T-cell (primary cell): ENCODE data around the gene RASSF3. TPM values are rescaled to one million over a fixed set of nuclear protein-coding genes. Genes with fewer than 3 reads are reported as not detected.

Source experiments
- ATAC-seq, 4 experiments: fragments of 200-7000 bp in 3 of 4; fragments of 150-1000 bp in 1 of 4; cut with Tn5 transposase; replicated peaks in 1 of 4; 1 replicate in 3 of 4; 2 replicates in 1 of 4; pipeline ENCODE4 v1.10.0; 2021; ENCODE audit warnings: moderate library complexity in 3 of 4, mild to moderate bottlenecking in 2 of 4, moderate number of reproducible peaks in 1 of 4
- CTCF ChIA-PET, 2 donors: fragments of 300-600 bp; sonication (Branson Sonifier 250); formaldehyde crosslinking; loops; one replicate each; lab custom pipeline; 2022; ENCODE audit warnings: antibody characterized with exemption in 2 of 2; lab: Charles Lee
- POLR2A ChIA-PET, 2 donors: fragments of 300-600 bp; sonication (Branson Sonifier 250); formaldehyde crosslinking; loops; one replicate each; lab custom pipeline; 2022; ENCODE audit warnings: antibody characterized with exemption in 2 of 2; lab: Charles Lee
- DNase-seq, 35 experiments: peaks; one replicate each; pipeline versions ENCODE4 v3.0.0 to v3.0.0-alpha.2; 2013 to 2023
- H3K27ac ChIP-seq: one replicate; pipeline ENCODE4 v1.5.1; 2013; ENCODE audit warnings: low read length
- H3K27me3 ChIP-seq, 2 experiments: replicated peaks in 1 of 2; 1 replicate in 1 of 2; 2 replicates in 1 of 2; pipeline versions ENCODE4 v1.6.1 to v1.7.0; 2013; ENCODE audit warnings: low read length in 1 of 2, mixed read lengths in 1 of 2; ENCODE audit not compliant: control insufficient read depth in 2 of 2, insufficient read depth in 2 of 2; ENCODE audit errors: extremely low read depth in 1 of 2
- H3K36me3 ChIP-seq, 2 donors: 1 replicate in 1 of 2; 2 replicates in 1 of 2; pipeline versions ENCODE4 v1.6.1 to v1.7.0; 2013; ENCODE audit warnings: low read length in 1 of 2; ENCODE audit not compliant: control insufficient read depth in 2 of 2, insufficient read depth in 1 of 2; ENCODE audit errors: extremely low read depth in 1 of 2
- H3K4me1 ChIP-seq, 2 experiments: 1 replicate in 1 of 2; 2 replicates in 1 of 2; pipeline versions ENCODE4 v1.6.1 to v1.7.0; 2013; ENCODE audit warnings: low read length in 2 of 2, mixed read lengths in 1 of 2; ENCODE audit not compliant: insufficient read depth in 2 of 2, control insufficient read depth in 1 of 2; ENCODE audit errors: extremely low read depth in 1 of 2
- H3K4me3 ChIP-seq, 2 donors: 1 replicate in 1 of 2; 2 replicates in 1 of 2; pipeline versions ENCODE4 v1.5.1 to v1.7.0; 2013; ENCODE audit warnings: mild to moderate bottlenecking in 2 of 2, low read length in 1 of 2, moderate library complexity in 1 of 2; ENCODE audit not compliant: control insufficient read depth in 1 of 2; ENCODE audit errors: extremely low read depth in 1 of 2
- H3K9me3 ChIP-seq: 2 replicates; pipeline ENCODE4 v1.7.0; 2013
- H3K27ac Mint-ChIP-seq, 2 donors: one replicate each; pipeline ENCODE4 v1.8.0; 2020 to 2021; ENCODE audit warnings: mild to moderate bottlenecking in 2 of 2, mixed read lengths in 2 of 2
- H3K27me3 Mint-ChIP-seq, 2 donors: one replicate each; pipeline ENCODE4 v1.8.0; 2021 to 2022; ENCODE audit warnings: mixed read lengths in 2 of 2
- H3K36me3 Mint-ChIP-seq: one replicate; pipeline ENCODE4 v1.8.0; 2021; ENCODE audit warnings: mixed read lengths
- H3K4me1 Mint-ChIP-seq, 3 donors: one replicate each; pipeline ENCODE4 v1.8.0; 2020 to 2022; ENCODE audit warnings: mixed read lengths in 3 of 3, mild to moderate bottlenecking in 1 of 3
- H3K4me3 Mint-ChIP-seq, 3 donors: one replicate each; pipeline ENCODE4 v1.8.0; 2020 to 2022; ENCODE audit warnings: mild to moderate bottlenecking in 3 of 3, mixed read lengths in 3 of 3, moderate library complexity in 3 of 3
- H3K9me3 Mint-ChIP-seq, 3 donors: one replicate each; pipeline ENCODE4 v1.8.0; 2020 to 2022; ENCODE audit warnings: mixed read lengths in 3 of 3
- WGBS: methylation state at CpG from one replicate; pipeline ENCODE4 v1.1.5; 2013; ENCODE audit warnings: missing lambda C conversion rate; ENCODE audit not compliant: insufficient coverage; 5-methylcytosine and 5-hydroxymethylcytosine counted together
- total RNA-seq, 35 experiments: library from RNA in 6 of 35; stranded (reverse) in 6 of 35; fragments of 120-200 nt in 1 of 35; gene quantifications; one replicate each; pipeline versions ENCODE4 v1.2.1 to v1.2.4 and lab custom pipeline; 2013 to 2026

Gene RASSF3
- total RNA-seq, 5 donors from 2014 or later (not counting 1 experiment from before 2014, with no cell fraction given), result 113 to 167 (median 149) TPM

DNA sequence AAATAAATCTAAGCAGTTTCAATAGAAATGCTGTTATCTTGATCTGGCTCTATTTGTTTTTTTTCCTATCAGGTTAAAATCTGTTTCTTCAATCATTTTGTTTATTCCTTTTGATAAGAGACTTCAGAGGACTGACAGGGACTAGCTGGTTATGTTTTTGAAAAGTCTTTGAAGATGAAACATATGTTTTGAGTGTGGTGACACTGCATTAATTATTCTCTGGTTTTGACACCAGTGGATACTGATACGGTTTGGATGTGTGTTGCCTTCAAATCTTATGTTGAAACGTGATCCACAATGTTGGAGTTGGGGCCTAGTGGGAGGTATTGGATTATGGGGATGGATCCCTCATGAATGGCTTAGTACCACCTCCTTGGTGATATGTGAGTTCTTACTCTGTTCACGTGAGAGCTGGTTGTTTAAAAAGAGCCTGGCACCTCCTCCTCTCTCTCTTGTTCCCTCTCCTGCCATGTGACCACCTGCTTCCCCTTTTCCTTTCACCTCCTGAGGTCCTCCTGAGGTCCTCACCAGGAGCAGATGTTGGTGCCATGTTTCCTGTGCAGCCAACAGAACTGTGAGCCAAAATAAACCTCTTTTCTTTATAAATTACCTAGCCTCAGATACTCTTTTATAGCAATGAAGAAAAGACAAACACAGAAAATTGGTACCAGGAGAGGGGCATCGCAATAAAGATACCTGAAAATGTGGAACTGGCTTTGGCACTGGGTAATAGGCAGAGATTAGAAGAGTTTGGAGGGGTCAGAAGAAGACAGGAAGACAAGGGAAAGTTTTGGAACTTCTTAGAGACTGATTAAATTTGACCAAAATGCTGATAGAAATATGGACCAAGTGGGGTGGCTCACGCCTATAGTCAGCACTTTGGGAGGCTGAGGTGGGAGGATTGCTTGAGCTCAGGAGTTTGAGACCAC, 23.0 kb downstream of the RASSF3 start:
- peaks cover 2 to 16% (median 6%) of the 10 kb centered on the region in 3 donors for H3K9me3 Mint-ChIP-seq
- Histone ChIP-seq H3K27ac (no peak overlapping the region), H3K9me3 (no peaks in the 10 kb centered on the region), H3K36me3 (peaks cover 0 to 27% of the 10 kb centered on the region in 2 donors), H3K4me1 (peaks cover 16 to 79% of the 10 kb centered on the region in 2 experiments), H3K27me3 (no peaks in the 10 kb centered on the region), H3K4me3 (no peak overlapping the region)
- H3K4me1 Mint-ChIP-seq, result peaks cover 69 to 89% (median 85%) of the 10 kb centered on the region in 3 donors
- ChIA-PET POLR2A (interaction anchor here (0.6 to 1.1 kb wide), 6 partner anchors 9 to 27 kb away, joined by 3 to 4 read pairs (median 4); no protein-coding TSS in a partner anchor), CTCF (interaction anchor here (0.6 to 1.0 kb wide), 7 partner anchors 17 to 397 kb away, joined by 3 to 5 read pairs (median 3); no protein-coding TSS in a partner anchor)
- H3K27me3 Mint-ChIP-seq, result no peaks in the 10 kb centered on the region
- 87% methylated on average over 3 of the region's 5 CpGs for WGBS
- no peak for DNase-seq
- H3K27ac Mint-ChIP-seq, result peak overlapping the region; percentile 71 to 80
- peaks cover 46% of the 10 kb centered on the region for H3K36me3 Mint-ChIP-seq
- H3K4me3 Mint-ChIP-seq, result peak overlapping the region in 2 of 3 donors; percentile 25 to 65
- peak; percentile 9 to 20 (median 14) for ATAC-seq

DNA sequence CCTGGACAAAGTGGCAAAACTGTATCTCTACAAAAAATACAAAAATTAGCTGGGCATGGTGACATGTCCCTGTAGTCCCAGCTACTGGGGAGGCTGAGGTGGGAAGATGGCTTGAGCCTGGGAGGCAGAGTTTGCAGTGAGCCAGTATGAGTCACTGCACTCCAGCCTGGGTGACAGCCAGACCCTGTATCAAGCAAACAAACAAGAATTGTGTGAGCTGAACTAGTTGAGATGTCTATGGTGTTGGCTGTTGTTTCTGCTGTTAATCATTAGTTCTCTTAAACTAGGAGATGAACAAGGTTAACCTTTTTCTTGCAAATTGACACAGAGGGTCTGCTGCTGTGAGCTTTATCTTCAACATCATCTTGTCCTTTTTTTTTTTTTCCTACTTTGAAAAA, 23.6 kb downstream of the RASSF3 start:
- H3K4me3 Mint-ChIP-seq, result peak overlapping the region in 2 of 3 donors; percentile 21 to 65
- no peaks in the 10 kb centered on the region for H3K27me3 ChIP-seq
- H3K9me3 Mint-ChIP-seq, result peaks cover 2 to 16% (median 6%) of the 10 kb centered on the region in 3 donors
- ChIA-PET POLR2A (interaction anchor here (0.5 to 1.1 kb wide), 6 partner anchors 9 to 1632 kb away, joined by 3 to 8 read pairs (median 4); no protein-coding TSS in a partner anchor), CTCF (interaction anchor here (0.6 to 1.2 kb wide), 5 partner anchors 17 to 56 kb away, joined by 3 to 5 read pairs (median 4); partner anchors contain the start of gene RASSF3 (in 1 of the 2))
- peak in 4 of 35 experiments; percentile 31 to 51 (median 42) for DNase-seq
- peaks cover 51% of the 10 kb centered on the region for H3K36me3 Mint-ChIP-seq
- H3K27ac Mint-ChIP-seq, result peak overlapping the region; percentile 71 to 80
- no peaks in the 10 kb centered on the region for H3K27me3 Mint-ChIP-seq
- H3K36me3 ChIP-seq, result peaks cover 0 to 27% of the 10 kb centered on the region in 2 donors
- H3K4me1 Mint-ChIP-seq, result peaks cover 75 to 90% (median 87%) of the 10 kb centered on the region in 3 donors
- H3K27ac ChIP-seq, result peak overlapping the region; percentile 41
- H3K9me3 ChIP-seq, result no peaks in the 10 kb centered on the region
- no peak overlapping the region for H3K4me3 ChIP-seq
- ATAC-seq, result peak; percentile 42 to 88 (median 60)
- peaks cover 16 to 80% of the 10 kb centered on the region in 2 experiments for H3K4me1 ChIP-seq

DNA sequence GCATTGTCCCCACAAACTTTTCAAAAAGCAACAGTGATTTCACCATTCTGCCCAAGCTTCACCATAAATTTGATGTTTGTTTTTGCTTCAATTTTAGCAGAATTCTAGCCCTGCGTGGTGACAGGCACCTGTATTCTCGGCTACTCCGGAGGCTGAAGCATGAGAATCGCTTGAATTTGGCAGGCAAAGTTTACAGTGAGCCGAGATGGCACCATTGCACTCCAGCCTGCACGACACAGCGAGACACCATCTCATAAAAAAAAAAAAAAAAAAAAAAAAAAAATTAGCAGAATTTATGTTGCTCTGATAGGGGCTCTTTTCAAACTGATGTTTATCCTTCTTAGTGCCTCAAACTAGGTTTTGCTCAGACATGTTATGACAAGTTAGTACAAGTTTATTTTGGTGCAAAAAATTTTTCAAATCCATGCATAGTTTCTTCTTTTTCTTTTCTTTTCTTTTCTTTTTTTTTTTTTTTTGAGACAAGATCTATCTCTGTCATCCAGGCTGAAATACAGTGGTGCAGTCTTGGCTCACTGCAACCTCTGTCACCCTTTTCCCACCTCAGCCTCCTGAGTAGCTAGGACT, 24.3 kb downstream of the RASSF3 start:
- POLR2A ChIA-PET, result interaction anchor here (0.5 to 1.1 kb wide), 5 partner anchors 8 to 1633 kb away, joined by 3 to 8 read pairs (median 4); no protein-coding TSS in a partner anchor
- peak overlapping the region in 2 of 3 donors; percentile 21 to 27 for H3K4me3 Mint-ChIP-seq
- Histone ChIP-seq H3K4me1 (peaks cover 20 to 75% of the 10 kb centered on the region in 2 experiments), H3K9me3 (no peaks in the 10 kb centered on the region), H3K36me3 (peaks cover 0 to 23% of the 10 kb centered on the region in 2 donors), H3K27ac (peak overlapping the region; percentile 41), H3K27me3 (no peaks in the 10 kb centered on the region), H3K4me3 (no peak overlapping the region)
- WGBS, result no CpG with 5 or more reads among the region's 7 CpGs
- peak overlapping the region; percentile 73 to 80 for H3K27ac Mint-ChIP-seq
- peaks cover 79 to 92% (median 90%) of the 10 kb centered on the region in 3 donors for H3K4me1 Mint-ChIP-seq
- no peaks in the 10 kb centered on the region for H3K27me3 Mint-ChIP-seq
- ATAC-seq, result no peak
- peaks cover 51% of the 10 kb centered on the region for H3K36me3 Mint-ChIP-seq
- peaks cover 2 to 16% (median 6%) of the 10 kb centered on the region in 3 donors for H3K9me3 Mint-ChIP-seq
- no peak for DNase-seq
- CTCF ChIA-PET, result interaction anchor here (0.6 to 1.2 kb wide), 3 partner anchors 24 to 44 kb away, joined by 3 to 5 read pairs (median 4); partner anchors contain the start of gene RASSF3 (in 1 of the 2)

DNA sequence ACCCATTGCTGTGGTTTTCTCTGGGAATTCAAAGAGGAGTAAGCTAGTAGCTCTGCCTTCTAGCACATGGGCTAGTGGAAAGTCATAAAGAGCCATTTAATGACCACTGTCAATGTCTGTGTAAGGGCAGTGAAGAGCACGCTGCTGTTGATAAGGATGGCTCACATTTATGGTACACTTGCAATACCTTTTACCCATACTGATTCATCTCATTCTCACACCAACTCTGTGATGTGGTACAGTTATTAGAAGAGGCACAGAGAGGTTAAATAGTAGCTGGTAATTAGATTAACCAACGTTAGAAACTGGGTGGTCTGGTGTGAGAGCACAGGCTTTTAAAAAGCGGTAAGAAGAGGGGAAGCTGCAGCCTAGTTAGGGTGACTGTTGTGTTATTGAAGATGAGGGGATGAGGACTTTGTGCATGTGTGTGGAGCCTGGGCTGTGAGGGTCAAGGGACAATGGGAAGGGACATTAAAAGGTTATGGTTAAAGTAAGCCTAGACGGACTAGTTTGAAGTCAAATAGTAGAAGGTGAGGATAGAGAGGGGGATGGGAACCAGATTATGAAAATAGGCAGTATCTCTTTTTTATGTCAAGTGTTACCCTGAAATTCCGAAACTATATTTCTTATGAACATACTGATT, 25.2 kb downstream of the RASSF3 start:
- DNase-seq, result no peak
- Histone ChIP-seq H3K36me3 (peaks cover 0 to 20% of the 10 kb centered on the region in 2 donors), H3K9me3 (no peaks in the 10 kb centered on the region), H3K27me3 (no peaks in the 10 kb centered on the region), H3K27ac (no peak overlapping the region), H3K4me3 (no peak overlapping the region), H3K4me1 (peaks cover 18 to 71% of the 10 kb centered on the region in 2 experiments)
- Mint-ChIP-seq H3K9me3 (peaks cover 2 to 16% (median 6%) of the 10 kb centered on the region in 3 donors), H3K4me3 (peak overlapping the region in 2 of 3 donors; percentile 27 to 28), H3K36me3 (peaks cover 55% of the 10 kb centered on the region), H3K27ac (peak overlapping the region; percentile 73 to 74), H3K27me3 (no peaks in the 10 kb centered on the region), H3K4me1 (peaks cover 82 to 94% (median 93%) of the 10 kb centered on the region in 3 donors)
- 53% methylated on average over 2 of the region's 5 CpGs for WGBS
- CTCF ChIA-PET, result interaction anchor here in 1 of 2 donors (0.5 kb wide), 1 partner anchor 22 kb away, joined by 3 read pairs; no protein-coding TSS in a partner anchor
- POLR2A ChIA-PET, result interaction anchor here in 1 of 2 donors (0.9 kb wide), 1 partner anchor 24 kb away, joined by 3 read pairs; no protein-coding TSS in a partner anchor
- ATAC-seq, result no peak

DNA sequence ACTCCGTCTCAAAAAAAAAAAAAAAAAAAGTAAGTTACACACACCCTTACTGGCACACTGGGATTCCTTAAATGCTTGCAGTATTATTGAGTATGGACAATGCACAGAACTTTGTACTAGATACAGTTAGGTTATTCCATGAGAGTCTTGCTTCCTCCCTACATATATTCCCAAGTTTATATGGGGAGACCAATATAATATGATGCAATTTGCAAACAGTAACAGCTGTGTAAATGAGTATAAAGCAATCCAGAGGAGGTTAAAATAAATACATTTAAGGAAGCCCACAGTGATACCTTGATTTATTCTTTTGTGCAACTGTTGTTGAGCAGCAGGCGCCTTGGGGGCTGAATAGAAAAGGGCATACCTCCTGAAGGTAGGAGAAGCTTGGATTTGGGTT, 26.6 kb downstream of the RASSF3 start:
- Mint-ChIP-seq H3K27me3 (no peaks in the 10 kb centered on the region), H3K4me3 (peak overlapping the region in 2 of 3 donors; percentile 6 to 35), H3K27ac (peak overlapping the region; percentile 65 to 77), H3K9me3 (peaks cover 2 to 15% (median 6%) of the 10 kb centered on the region in 3 donors), H3K36me3 (peaks cover 41% of the 10 kb centered on the region), H3K4me1 (peaks cover 75 to 87% (median 87%) of the 10 kb centered on the region in 3 donors)
- H3K36me3 ChIP-seq, result peaks cover 0 to 15% of the 10 kb centered on the region in 2 donors
- ChIA-PET POLR2A (interaction anchor here in 1 of 2 donors (0.6 kb wide), 1 partner anchor 32 kb away, joined by 6 read pairs; no protein-coding TSS in a partner anchor), CTCF (no interaction called here)
- 89% methylated on average over 1 of the region's 2 CpGs for WGBS
- no peak overlapping the region for H3K27ac ChIP-seq
- ATAC-seq, result no peak
- no peak for DNase-seq
- no peaks in the 10 kb centered on the region for H3K27me3 ChIP-seq
- H3K9me3 ChIP-seq, result no peaks in the 10 kb centered on the region
- H3K4me1 ChIP-seq, result peaks cover 11 to 72% of the 10 kb centered on the region in 2 experiments
- H3K4me3 ChIP-seq, result no peak overlapping the region
